Stimulated activated CD4-positive, alpha-beta T cell treated with anti-CD3 and anti-CD28 coated beads, Interleukin-1b, Interleukin-23, amount 100 ng/mL, for 4 hours (primary cell): ENCODE results near the gene SPAG9.
"Not testable (repeated sequence)": the region's sequence is repeated elsewhere in the genome, so short reads cannot be mapped to it uniquely, and the experiment has no call there.

Experiments used
- DNase-seq, 2 donors: peaks; one replicate each; pipeline ENCODE4 v3.0.0-alpha.2; 2020; ENCODE audit warnings: low read depth in 2 of 2

The SPAG9 gene

DNA sequence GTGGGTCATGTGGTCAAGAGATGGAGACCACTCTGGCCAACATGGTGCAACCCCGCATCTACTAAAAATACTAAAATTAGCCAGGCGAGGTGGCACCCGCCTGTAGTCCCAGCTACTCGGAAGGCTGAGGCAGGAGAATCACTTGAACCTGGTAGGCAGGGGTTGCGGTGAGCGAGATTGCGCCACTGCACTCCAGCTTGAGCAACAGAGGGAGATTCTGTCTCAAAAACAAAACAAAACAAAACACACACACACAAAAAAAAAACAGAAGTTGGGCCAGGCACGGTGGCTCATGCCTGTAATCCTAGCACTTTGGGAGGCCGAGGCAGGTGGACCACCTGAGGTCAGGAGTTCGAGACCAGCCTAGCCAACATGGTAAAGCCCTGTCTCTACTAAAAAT lies 31.8 kb downstream of the SPAG9 start:
- not testable (repeated sequence) for DNase-seq

DNA sequence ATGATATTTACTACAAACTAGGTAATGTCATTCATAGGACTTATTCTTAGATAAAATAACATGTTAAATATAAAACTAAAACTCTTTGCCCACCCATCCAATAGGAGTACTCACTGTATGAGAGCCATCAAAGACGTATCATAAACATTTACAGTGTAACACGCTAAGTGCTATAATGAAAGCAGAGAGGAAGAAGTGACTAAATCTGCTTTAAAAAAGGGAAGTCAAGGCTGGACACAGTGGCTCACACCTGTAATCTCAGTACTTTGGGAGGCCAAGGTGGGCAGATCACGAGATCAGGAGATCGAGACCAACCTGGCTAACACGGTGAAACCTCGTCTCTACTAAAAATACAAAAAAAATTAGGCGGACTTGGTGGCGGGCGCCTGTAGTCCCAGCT lies 32.4 kb downstream of the SPAG9 start:
- no peak for DNase-seq

DNA sequence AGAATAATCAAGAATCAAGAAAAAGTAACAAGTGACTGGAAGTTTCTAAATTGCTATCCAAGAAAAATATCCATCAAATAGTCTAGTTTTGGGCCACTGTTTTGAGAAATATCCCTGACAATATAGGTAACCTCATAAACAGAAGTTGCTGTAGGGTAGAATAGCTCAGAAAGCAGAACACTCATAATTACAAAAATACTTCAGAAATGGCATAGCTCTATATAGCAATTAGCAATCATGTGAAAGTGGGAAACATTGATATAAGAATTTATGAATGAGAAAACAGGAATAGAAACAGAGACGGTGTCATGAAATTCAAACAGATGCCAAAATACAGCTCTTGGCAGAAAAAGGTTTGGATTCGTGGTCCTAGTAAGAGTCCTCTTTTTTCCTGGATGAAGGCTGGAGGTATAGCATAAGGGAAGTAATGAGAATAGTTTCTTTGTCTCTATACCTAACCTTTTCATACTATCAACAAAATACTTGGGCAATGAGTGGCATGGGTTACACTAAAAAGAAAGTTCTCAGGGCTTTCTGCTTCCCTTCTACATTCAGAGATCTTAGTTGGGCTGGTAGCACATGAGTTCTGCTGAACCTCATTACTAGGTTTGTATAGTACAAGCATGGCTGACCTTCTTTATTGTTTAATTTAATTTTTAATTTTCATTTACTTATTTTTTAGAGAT lies 33.5 kb downstream of the SPAG9 start:
- DNase-seq = no peak

DNA sequence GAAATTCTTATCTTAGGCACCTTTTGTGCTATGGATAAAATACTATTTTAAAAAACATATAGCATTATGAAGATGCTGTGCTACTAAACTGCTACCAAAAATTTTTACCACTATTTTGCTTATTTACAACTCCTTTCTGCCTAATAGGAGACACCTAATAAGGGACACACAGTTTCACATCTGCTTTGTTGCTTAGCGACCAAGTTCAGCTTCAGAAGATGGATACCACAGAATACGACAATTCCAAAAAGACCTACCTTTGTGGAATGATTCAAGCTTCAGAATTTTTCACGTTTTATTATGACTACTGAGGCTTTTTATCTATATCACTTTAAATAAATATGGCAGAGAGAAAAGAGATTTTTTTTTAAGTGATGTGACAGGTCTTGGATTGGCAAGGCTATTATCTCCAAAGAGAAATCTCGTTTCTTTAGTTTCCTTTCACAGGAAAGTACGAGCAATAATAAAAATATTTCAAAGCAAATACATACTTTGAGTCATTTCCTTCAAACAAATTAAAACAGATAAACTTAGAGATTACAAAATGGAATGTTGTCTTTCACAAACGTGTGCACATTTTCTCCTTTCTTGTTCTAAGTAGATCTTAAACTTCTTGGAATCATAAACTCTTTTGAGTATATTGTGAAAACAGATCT lies 35.4 kb downstream of the SPAG9 start:
- no peak for DNase-seq

DNA sequence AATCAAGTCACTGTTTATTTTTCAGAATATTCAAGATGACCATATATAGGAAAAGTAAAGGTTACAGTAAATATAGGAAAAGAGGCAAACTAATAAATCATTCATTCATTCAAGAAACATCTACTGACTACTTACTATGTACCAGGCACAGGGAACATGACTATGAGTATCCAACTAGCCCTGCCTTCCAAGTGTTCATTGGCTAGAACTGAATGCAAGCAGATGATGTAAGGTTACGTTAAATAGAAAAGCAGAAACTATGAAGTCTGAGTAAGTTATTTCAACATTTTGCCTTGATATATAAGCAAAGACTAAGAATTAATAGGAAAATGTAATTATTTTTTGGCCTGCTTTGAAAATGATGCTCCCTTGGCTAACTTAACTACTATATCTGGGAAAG lies 36.7 kb downstream of the SPAG9 start:
- DNase-seq = no peak

DNA sequence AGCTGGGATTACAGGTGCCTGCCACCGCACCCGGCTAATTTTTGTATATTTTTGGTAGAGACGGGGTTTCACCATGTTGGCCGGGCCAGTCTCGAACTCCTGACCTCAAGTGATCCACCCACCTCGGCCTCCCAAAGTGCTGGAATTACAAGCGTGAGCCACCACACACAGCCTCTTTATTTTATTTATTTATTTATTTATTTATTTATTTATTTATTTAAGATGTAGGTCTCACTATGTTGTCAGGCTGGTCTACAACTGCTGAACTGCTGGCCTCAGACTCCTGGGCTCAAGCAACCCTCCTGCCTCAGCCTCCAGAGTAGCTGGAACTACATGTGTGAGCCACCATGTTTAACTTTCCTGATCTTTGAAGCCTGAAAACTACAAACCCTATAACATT lies 37.3 kb downstream of the SPAG9 start:
- DNase-seq = not testable (repeated sequence)

DNA sequence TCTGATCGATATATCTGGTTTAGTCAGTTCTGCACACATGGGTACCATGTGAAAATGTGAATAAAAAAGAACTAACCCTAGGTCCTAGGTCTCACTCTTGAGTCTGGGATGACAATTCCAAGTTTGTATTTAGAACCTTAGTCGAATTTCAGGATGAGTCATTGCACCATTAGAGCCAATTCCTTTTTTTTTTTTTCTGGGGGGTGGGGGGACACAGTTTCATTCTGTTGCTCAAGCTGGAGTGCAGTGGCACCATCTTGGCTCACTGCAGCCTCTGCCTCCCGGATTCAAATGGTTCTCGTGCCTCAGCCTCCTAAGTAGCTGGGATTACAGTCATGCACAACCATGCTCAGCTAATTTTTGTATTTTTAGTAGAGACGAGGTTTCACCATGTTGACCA lies 41.6 kb downstream of the SPAG9 start:
- no peak for DNase-seq

DNA sequence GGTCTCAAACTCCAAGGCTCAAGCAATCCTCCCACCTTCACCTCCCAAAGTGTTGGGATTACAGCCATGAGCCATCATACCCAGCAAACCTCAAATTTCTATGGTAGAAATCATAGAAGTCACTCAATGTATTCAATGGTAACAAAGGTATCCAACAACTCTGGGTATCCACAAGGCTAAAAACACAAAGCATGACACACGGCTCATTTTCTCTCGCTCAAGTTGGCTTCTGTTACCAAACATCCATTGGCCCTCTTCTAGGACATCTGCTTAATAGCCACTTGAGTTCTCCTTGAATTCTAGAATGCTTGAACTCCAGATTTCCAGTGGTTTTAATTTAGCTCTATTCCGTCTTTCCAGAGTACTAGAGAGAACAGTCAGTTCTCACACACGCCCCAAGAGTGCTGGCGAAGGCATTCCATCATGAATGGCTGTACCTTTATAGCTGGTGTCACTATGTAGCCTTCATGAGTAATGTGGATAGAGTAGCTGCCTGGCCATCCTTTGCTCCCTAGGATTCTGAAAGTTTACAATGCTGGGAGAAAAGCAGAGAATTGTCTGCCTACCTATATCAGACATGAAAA lies 42.6 kb downstream of the SPAG9 start:
- no peak for DNase-seq

DNA sequence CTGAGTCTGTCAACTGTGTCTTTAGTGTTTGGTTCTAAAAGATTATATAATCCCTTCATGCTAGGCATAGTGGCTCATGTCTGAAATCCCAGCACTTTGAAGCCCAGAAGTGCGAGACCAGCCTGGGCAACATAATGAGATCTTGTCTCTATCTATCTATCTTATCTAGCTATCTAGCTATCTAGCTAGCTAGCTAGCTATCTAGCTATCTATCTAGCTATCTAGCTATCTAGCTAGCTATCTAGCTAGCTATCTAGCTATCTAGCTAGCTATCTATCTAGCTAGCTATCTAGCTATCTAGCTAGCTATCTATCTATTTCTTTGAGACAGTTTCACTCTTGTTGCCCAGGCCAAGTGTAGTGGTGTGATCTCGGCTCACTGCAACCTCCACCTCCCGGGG lies 43.8 kb downstream of the SPAG9 start:
- DNase-seq = no peak

DNA sequence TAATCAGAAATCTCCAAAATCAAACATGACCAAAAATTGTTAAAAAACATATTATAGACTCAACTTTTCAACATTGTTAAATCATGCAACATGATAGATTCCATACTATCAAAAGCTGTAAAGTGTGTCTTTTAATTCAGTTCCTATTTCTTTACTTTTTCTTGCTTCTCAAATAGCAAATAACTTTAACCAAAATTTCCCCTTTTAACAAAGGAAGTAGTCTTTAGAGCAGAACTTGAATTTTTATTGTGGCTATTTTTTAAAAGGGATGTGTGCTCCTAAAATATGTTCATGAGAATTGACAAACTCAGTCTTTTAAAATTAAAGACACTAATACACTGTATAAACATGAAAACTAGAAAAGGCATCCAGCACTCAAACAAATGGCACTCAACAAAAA lies 49.1 kb downstream of the SPAG9 start:
- no peak for DNase-seq

DNA sequence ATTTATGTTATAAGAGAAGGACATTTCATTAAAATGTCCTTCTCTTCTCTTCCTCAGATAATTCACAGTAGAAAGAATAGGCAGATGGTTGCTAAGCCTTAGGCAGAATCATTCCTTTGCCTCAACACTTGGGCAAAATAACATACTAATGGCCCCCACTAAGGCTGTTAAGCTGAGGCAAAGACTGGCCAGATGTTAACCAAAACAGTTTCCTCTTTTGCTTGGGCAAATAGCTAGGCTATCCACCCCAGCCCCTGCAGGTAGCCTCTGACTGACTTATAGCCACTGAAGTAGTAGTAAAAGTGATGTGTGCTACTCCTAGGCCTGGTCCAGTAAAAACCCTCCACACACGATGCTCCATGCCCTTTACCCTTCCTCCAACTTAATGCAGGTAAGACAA lies 55.2 kb downstream of the SPAG9 start:
- DNase-seq = no peak

DNA sequence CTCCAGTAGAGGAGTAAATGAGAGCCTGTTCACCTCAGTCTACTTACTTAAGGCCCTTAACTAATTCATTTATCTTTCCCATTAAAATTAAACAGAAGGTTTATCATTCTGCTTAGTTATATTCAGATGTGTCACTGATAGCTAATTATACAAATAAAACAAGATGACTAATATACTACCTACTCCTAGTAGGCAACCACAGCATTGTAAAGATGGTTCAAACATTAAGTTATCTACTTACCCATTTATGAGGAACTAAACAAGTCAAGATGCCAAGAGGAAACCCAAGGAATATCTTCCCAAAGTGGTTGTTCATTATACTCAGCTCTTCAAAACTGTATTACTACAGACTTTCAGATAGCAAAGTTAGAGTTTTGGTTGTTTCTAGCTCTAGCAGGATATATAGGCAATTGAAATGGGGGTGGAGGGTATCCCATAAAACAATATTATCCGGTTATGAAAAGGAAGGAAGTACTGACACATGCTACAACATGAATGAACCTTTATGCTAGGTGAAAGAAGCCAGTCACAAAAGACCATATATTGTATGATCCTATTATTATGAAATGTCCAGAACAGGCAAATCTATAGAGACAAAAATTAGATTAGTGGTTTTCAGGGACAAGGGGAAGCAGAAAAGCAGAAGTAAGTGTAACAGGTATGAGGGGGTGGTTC lies 56.5 kb downstream of the SPAG9 start:
- no peak for DNase-seq

DNA sequence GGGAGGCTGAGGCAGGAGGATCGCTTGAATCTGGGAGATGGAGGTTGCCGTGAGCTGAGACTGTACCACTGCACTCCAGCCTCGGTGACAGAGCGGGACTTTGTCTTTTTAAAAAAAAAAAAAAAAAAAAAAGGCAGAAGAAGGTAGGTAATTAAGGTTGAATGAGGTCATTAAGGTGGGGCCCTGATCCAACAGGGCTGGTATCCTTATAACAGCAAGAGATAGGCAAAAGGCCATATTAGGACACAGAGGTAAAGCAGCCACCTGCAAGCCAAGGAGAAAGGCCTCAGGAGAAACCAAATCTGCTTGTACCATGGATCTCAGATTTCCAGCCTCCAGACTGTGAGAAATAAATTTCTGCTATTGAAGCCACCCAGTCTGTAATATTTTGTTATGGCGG lies 60.3 kb downstream of the SPAG9 start:
- no peak for DNase-seq

DNA sequence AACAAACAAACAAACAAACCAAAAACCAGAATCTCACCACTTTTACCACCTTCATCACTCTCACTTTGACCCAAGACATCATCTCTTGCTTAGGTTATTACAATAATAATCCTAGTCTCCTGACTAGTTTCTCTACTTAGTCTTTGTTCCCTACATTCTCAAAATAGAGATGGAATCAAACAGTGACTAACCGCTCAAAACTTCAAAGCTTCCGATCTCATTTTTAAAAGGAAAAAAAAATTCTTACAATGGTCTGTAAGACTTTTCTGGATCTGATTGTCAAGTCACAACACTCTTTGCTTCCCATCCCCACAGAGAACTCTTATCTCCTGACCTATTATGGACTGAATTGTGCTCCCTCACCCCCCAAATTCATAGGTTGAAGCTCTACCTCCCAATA lies 60.9 kb downstream of the SPAG9 start:
- DNase-seq = no peak

DNA sequence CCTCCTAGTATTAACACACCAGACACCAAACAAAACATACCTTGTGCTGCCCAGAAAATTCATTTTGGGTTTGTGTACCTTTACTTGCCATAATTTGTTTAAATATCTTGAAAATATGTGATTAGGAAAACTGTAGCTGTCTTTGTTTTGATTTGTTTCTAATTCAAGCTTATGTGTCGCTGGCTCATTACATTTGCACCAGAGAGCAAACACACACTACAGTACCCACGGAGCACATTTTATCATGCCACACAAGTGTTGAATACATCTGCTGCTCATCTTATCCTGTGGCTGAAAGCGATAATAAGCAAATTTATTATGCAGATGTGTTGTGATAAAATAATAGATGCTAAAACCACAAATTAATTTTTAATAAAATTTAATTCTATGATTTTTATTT lies 63.1 kb downstream of the SPAG9 start:
- DNase-seq = no peak

DNA sequence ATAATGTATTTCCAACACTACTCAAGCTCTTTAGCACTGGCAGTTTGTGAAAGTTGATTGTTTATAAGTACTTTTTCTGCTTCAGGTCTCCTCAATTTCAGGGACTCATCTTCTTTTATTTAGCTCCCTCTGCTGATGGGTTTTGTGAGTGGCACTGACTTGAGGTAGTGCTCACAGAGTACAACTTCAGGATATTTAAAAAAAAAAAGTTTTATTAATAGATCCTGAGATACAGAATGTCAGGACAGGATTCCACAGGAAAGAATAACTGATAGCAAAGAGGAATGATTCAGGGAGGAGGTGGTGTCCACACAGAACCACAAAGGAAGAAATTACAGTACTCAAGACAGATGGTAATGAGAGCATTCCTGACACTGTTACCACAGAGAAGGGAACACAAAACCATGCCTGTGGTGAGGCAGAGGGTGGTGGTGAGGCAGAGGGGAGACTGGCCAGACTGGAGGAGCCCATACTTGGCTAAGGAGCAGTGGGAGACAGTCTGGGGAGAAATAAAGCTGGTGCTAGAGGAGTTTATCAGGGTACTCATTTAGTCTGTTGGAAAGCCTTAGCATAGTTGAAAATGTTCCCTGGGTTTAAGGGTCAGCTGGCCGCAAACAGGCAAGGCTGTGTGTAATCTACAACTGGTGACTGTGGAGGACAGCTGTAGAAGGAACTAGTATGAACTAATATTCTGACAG lies 63.7 kb downstream of the SPAG9 start:
- no peak for DNase-seq

DNA sequence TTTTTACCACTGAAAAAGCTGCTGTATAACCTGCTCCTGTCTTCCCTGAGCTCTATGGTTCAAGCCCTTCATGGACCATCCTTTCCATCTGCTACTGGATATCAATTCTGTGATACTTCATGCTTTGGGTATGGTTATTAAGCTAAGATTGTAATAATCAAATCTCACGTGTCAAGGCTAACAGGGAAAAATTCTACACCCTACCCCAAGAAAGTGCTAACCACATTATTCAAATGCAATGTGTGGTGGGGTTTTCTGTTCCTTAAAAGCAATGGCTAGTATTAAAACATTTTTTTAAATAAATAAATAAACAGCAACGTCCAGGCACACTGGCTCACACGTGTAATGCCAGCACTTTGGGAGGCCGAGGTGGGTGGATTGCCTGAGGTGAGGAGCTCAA lies 65.9 kb downstream of the SPAG9 start:
- DNase-seq = no peak

DNA sequence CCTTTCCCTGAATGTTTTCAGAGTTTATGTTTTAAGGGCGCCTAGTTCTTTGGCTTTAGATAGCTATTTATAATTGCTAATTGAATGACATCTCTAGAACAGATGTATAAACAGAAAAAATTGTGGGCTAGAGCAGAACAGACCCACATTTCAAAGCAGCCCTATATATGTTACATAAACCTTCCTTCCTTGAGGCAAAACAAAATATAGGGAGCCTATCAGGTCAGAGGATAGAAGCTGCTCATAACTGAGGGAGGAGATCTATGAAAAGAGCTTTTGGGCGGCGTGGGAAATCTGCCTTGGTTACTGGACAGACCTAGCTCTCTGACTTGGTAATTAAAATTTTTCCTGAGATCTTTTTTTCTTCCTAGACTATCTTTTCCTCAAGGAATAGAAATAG lies 68.4 kb downstream of the SPAG9 start:
- DNase-seq = no peak

DNA sequence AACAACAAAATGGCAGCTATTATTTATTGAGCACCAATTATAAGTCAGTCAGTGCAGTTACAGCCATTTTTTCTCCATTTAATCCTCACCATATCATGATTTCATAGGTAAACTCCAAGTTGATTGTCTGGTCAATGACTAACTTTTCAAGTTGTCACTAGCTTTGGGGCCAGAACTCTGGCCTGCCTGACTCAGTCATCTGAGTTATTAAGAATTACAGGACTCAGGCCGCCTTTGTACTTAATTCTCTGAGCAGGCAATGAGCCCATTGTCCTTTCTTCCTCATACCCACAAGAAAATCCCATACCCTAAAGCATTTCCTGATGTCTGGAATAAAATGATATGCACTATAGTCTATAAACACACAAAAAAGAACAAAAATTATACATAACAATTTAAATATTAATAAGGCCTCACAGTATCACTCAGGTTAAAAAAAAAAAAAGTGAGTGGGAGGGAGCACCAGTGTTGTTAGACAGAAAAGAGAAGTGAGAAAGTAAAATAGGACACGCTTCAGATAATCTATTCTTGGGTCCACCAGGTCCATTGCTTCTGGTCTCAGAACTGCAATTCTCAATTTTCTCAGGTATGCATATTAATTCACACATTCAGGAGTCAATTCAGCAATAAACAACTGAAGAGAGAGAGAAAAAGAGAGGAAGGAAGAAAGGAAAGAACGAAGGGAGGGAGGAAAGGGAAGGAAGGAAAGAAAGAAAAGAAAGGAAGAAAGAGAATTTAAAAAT lies 70.2 kb downstream of the SPAG9 start:
- DNase-seq = no peak

DNA sequence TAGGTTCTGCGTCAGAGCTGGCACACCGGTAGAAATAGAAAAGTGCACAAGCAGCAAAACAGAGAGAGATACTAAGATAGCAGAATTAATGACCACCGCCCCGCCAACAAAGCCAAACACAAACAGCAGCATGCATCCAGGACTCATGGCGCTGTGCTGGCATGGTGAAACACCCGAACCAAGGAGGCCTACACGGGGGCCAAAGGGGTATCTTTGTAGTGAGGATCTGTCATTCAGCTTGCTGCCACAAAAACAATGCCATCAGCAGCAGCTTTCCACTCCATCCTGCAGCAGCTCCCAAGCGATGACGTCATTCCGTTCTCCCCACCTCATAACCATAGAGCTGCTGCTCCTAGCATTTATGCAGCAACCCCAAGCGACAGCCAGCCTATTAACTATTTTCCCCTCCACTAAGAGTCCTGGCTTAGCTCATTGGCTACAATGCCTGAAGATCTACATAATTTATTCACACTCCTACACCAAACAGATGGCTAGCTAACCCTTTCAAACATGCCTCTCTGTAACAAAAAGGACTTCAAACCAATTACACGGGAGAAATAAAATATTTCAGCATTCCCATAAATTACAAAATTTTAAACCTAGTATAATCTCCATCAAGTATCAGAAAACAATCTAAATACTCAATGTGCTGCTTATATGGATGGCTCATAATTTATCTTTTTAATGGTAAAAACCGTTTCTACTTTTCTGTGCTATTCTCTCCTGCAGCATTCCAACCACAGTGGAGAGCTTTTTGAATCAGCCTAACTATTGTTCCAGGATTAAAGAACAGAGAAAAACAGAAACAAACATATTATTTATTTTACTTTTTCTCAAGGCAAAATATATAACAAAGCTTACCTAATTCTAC lies 73.9 kb downstream of the SPAG9 start:
- no peak for DNase-seq

DNA sequence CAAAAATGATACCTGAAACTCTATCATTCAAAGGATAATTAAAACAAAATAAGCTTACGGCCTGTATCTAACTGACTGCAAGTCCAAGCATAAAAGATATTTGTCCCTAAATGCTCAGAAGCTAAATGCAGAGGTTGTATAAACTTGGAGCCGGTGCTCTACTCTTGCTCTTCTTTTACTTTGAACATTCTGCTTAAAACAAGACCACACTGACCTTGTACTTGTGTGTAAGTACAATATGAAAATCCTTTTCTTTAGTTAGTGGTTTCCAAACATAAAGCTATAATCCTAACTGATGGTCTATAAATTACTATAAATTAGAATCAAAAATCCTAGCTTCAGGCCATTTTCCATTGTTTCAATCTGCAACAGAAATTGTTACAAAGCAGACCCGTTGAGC lies 74.6 kb downstream of the SPAG9 start:
- no peak for DNase-seq
